Lower lobe of right lung (tissue), 2 donors: ENCODE results near the gene PDCD1. TPM values are rescaled to one million over a fixed set of nuclear protein-coding genes. Genes with fewer than 3 reads are reported as not detected.

Experiments
- ATAC-seq, 2 donors: fragments of 200-7000 bp; cut with Tn5 transposase; one replicate each; pipeline ENCODE4 v1.9.1; 2020 to 2022; ENCODE audit warnings: mild to moderate bottlenecking in 2 of 2, moderate library complexity in 2 of 2
- DNase-seq: peaks from one replicate; pipeline ENCODE4 v3.0.0-alpha.2; 2020
- H3K27ac ChIP-seq: fragments of 200-600 bp; one replicate; pipeline ENCODE4 v1.8.0; 2022
- H3K27me3 ChIP-seq: fragments of 200-600 bp; one replicate; pipeline ENCODE4 v1.8.0; 2022; ENCODE audit warnings: low read depth
- H3K36me3 ChIP-seq: fragments of 200-600 bp; one replicate; pipeline ENCODE4 v1.8.0; 2022; ENCODE audit warnings: mild to moderate bottlenecking
- H3K4me1 ChIP-seq: fragments of 200-600 bp; one replicate; pipeline ENCODE4 v1.8.0; 2022
- H3K4me3 ChIP-seq: fragments of 200-600 bp; one replicate; pipeline ENCODE4 v1.8.0; 2022; ENCODE audit warnings: mild to moderate bottlenecking
- H3K9me3 ChIP-seq: fragments of 200-600 bp; one replicate; pipeline ENCODE4 v1.8.0; 2022
- intact Hi-C: fragments of 100-400 bp; cut with DNase I; formaldehyde crosslinking; loops from one replicate; pipeline ENCODE4 v1.11.0; 2022
- total RNA-seq: library from RNA; stranded (reverse); fragmentation: NEBNext Ultra II Directional; extraction: Animal tissue kit (Norgen Biotek cat#: 25700); gene quantifications from one replicate; pipeline ENCODE4 v1.2.1, GENCODE V29; 2021
- TF ChIP-seq, protein P1 (sequence below): fragments of 200-600 bp; IDR thresholded peaks from one replicate; pipeline ENCODE4 v1.8.0; 2022; ENCODE audit warnings: antibody characterized with exemption, mild to moderate bottlenecking
- donor health status: DM: no; HTN: yes; CAD: no; lungs with severe emphysema.

Gene PDCD1
- total RNA-seq, 1 donor from 2014 or later = 1.4 TPM

DNA sequence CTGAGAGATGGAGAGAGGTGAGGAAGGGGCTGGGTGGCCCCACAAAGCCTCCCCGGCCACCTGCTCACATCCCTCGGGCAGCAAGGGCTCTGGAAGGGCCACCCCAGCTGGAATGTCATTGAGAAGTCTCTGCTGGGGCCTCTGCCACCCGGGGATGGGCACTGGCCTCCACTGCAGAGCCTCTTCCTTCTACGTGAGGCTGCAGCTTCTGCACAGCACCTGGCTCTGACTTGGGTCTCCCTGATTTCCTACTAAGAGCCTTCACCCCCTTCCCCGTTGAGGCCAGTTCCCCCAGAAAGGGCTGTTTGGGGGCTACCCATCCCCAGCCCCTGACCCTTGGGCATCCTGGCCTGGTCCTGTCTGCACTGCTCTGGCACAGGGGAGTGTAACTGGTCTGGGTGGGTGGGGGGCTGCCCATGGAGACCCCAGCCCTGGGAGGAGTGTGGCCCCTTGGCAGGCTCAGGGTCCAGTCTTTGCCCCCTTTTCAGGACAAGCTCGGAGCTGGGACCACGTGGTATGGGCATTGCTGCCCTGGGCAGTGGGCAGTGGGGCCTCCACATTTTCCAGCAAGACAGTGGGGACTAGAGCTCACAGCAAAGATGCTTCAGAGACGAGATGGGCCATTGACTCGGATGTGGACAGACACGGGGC, 5.6 kb downstream of the PDCD1 start:
- Histone ChIP-seq H3K27ac (no peak overlapping the region), H3K4me3 (no peak overlapping the region), H3K9me3 (no peaks in the 10 kb centered on the region), H3K27me3 (peaks cover 9% of the 10 kb centered on the region), H3K36me3 (no peaks in the 10 kb centered on the region), H3K4me1 (no peaks in the 10 kb centered on the region)
- TF ChIP-seq, protein P1, sequence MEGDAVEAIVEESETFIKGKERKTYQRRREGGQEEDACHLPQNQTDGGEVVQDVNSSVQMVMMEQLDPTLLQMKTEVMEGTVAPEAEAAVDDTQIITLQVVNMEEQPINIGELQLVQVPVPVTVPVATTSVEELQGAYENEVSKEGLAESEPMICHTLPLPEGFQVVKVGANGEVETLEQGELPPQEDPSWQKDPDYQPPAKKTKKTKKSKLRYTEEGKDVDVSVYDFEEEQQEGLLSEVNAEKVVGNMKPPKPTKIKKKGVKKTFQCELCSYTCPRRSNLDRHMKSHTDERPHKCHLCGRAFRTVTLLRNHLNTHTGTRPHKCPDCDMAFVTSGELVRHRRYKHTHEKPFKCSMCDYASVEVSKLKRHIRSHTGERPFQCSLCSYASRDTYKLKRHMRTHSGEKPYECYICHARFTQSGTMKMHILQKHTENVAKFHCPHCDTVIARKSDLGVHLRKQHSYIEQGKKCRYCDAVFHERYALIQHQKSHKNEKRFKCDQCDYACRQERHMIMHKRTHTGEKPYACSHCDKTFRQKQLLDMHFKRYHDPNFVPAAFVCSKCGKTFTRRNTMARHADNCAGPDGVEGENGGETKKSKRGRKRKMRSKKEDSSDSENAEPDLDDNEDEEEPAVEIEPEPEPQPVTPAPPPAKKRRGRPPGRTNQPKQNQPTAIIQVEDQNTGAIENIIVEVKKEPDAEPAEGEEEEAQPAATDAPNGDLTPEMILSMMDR = no peak
- DNase-seq (no peak), ATAC-seq (no peak)
- intact Hi-C loops = no loop called here

DNA sequence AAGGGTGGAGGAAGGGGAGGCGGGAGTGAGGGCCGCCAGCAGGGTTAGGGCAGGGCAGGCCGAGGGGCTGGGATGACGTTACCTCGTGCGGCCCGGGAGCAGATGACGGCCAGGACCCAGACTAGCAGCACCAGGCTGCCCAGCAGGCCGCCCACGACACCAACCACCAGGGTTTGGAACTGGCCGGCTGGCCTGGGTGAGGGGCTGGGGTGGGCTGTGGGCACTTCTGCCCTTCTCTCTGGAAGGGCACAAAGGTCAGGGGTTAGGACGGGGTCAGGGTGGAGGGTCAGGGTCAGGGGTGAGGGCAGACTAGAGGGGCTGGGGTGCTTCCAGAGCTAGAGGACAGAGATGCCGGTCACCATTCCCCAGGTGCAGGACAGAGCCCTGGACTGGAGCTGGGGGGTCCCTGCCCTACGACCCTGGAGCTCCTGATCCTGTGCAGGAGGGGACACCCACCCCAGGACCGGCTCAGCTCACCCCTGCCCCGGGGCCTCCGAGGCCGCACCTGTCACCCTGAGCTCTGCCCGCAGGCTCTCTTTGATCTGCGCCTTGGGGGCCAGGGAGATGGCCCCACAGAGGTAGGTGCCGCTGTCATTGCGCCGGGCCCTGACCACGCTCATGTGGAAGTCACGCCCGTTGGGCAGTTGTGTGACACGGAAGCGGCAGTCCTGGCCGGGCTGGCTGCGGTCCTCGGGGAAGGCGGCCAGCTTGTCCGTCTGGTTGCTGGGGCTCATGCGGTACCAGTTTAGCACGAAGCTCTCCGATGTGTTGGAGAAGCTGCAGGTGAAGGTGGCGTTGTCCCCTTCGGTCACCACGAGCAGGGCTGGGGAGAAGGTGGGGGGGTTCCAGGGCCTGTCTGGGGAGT, 6.3 kb downstream of the PDCD1 start:
- Histone ChIP-seq H3K27me3 (peaks cover 9% of the 10 kb centered on the region), H3K4me1 (no peaks in the 10 kb centered on the region), H3K27ac (no peak overlapping the region), H3K36me3 (no peaks in the 10 kb centered on the region), H3K4me3 (no peak overlapping the region), H3K9me3 (no peaks in the 10 kb centered on the region)
- DNase-seq = peak; percentile 35
- TF ChIP-seq, protein P1 = no peak
- no peak for ATAC-seq
- intact Hi-C loops = no loop called here

GRCh38 chr2:241851325-241852115, 7.2 kb downstream of the PDCD1 start:
- Histone ChIP-seq H3K27me3 (peaks cover 9% of the 10 kb centered on the region), H3K4me3 (no peak overlapping the region), H3K27ac (no peak overlapping the region), H3K4me1 (no peaks in the 10 kb centered on the region), H3K36me3 (no peaks in the 10 kb centered on the region), H3K9me3 (no peaks in the 10 kb centered on the region)
- ATAC-seq (no peak), DNase-seq (no peak)
- TF ChIP-seq, protein P1 = no peak
- intact Hi-C loops = no loop called here

GRCh38 chr2:241850544-241851324, 8.0 kb downstream of the PDCD1 start:
- Histone ChIP-seq H3K36me3 (no peaks in the 10 kb centered on the region), H3K4me3 (no peak overlapping the region), H3K9me3 (no peaks in the 10 kb centered on the region), H3K27ac (no peak overlapping the region), H3K4me1 (no peaks in the 10 kb centered on the region), H3K27me3 (peaks cover 9% of the 10 kb centered on the region)
- no peak for ATAC-seq
- intact Hi-C loops = no loop called here
- TF ChIP-seq, protein P1 = no peak
- peak; percentile 43 for DNase-seq
